NT2/D1 (cell line): ENCODE results near the gene CAMK1D.

Source experiments
- SUZ12 ChIP-seq: IDR thresholded peaks from 2 replicates; pipeline ENCODE4 v1.6.1; 2011; ENCODE audit not compliant: insufficient read length, insufficient read depth; ENCODE audit errors: extremely low read depth
- YY1 ChIP-seq: IDR thresholded peaks from 2 replicates; pipeline ENCODE4 v1.6.1; 2011; ENCODE audit not compliant: insufficient read length, insufficient read depth
- ZNF274 ChIP-seq: IDR thresholded peaks from 2 replicates; pipeline ENCODE4 v1.6.1; 2011; ENCODE audit warnings: mild to moderate bottlenecking, low read depth, low read length

GRCh38 chr10:12684784-12685183 lies 335.4 kb downstream of the CAMK1D start:
- TF ChIP-seq YY1 (no peak), ZNF274 (no peak), SUZ12 (no peak)
